Measurements from ENCODE around the gene KIF4B.
"Not testable (repeated sequence)": the region's sequence is repeated elsewhere in the genome, so short reads cannot be mapped to it uniquely, and the experiment has no call there.

The KIF4B gene

DNA sequence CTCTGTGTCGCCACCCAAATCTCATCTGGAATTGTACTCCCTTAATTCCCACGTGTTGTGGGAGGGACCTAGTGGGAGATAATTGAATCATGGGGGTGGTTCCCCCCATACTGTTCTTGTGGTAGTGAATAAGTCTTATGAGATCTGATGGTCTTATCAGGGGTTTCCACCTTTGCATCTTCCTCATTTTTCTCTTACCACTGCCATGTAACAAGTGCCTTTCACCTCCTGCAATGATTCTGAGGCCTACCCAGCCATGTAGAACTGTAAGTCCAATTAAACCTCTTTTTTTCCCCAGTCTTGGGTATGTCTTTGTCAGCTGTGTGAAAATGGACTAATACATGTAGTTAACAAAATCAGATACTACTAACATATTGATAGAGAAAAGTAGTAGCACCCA lies 35.3 kb upstream of the KIF4B start:
- not testable (repeated sequence) for H3K27ac ChIP-seq (ENCODE audit: insufficient read depth, low read length, poor library complexity, severe bottlenecking); H3K27me3 ChIP-seq (replicated peaks; ENCODE audit: control insufficient read depth, insufficient read depth, low read length, poor library complexity, severe bottlenecking); DNase-seq; H3K4me1 ChIP-seq (ENCODE audit: control insufficient read depth, insufficient read depth, low read length, poor library complexity, severe bottlenecking); H3K9me3 ChIP-seq (ENCODE audit: control insufficient read depth, low read length); H3K4me3 ChIP-seq (ENCODE audit: insufficient read depth, low read depth, low read length, poor library complexity, severe bottlenecking); H3K36me3 ChIP-seq (ENCODE audit: control insufficient read depth, insufficient read depth, low read length)

GRCh38 chr5:154984946-154985516 lies 28.5 kb upstream of the KIF4B start:
- Histone ChIP-seq H3K9me3 (ENCODE audit: control insufficient read depth, low read length) (no peaks in the 10 kb centered on the region), H3K27ac (ENCODE audit: insufficient read depth, low read length, poor library complexity, severe bottlenecking) (no peak overlapping the region), H3K4me1 (ENCODE audit: control insufficient read depth, insufficient read depth, low read length, poor library complexity, severe bottlenecking) (no peaks in the 10 kb centered on the region), H3K27me3 (replicated peaks; ENCODE audit: control insufficient read depth, insufficient read depth, low read length, poor library complexity, severe bottlenecking) (no peaks in the 10 kb centered on the region), H3K36me3 (ENCODE audit: control insufficient read depth, insufficient read depth, low read length) (no peaks in the 10 kb centered on the region), H3K4me3 (ENCODE audit: insufficient read depth, low read depth, low read length, poor library complexity, severe bottlenecking) (no peak overlapping the region)
- DNase-seq, result no peak

- no peak for DNase-seq
- H3K27me3 ChIP-seq (replicated peaks; ENCODE audit: control insufficient read depth, insufficient read depth, low read length, poor library complexity, severe bottlenecking), result no peaks in the 10 kb centered on the region
- H3K36me3 ChIP-seq (ENCODE audit: control insufficient read depth, insufficient read depth, low read length), result no peaks in the 10 kb centered on the region
- H3K4me1 ChIP-seq (ENCODE audit: control insufficient read depth, insufficient read depth, low read length, poor library complexity, severe bottlenecking), result no peaks in the 10 kb centered on the region
- no peak overlapping the region for H3K4me3 ChIP-seq (ENCODE audit: insufficient read depth, low read depth, low read length, poor library complexity, severe bottlenecking)
- H3K27ac ChIP-seq (ENCODE audit: insufficient read depth, low read length, poor library complexity, severe bottlenecking), result no peak overlapping the region
- H3K9me3 ChIP-seq (ENCODE audit: control insufficient read depth, low read length), result no peaks in the 10 kb centered on the region
Measured at GRCh38 chr5:154986151-154986550, 27.4 kb upstream of the KIF4B start.

DNA sequence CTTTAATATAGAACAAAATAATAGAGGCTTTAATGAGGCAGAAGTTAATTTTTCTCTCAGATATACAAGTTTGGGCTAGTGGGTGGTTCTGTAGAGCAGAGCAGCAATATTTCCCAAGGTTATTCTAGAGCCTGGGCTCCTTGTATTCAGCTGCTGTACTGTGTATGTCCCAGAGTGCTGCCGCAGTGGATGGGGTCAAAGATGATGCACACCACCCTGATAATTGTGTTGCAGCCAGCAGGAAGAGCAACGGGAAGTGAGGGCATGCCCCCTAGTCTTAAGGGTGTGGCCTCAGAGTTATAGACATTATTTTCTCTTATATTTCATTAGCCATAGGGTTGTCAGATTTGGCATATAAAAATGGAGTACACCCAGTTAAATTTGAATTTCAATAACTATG lies 23.9 kb upstream of the KIF4B start:
- H3K27me3 ChIP-seq (replicated peaks; ENCODE audit: control insufficient read depth, insufficient read depth, low read length, poor library complexity, severe bottlenecking), result no peaks in the 10 kb centered on the region
- DNase-seq, result no peak

GRCh38 chr5:154993461-154993860 lies 20.1 kb upstream of the KIF4B start:
- DNase-seq, result no peak
- Histone ChIP-seq H3K4me3 (ENCODE audit: insufficient read depth, low read depth, low read length, poor library complexity, severe bottlenecking) (no peak overlapping the region), H3K4me1 (ENCODE audit: control insufficient read depth, insufficient read depth, low read length, poor library complexity, severe bottlenecking) (no peaks in the 10 kb centered on the region), H3K27ac (ENCODE audit: insufficient read depth, low read length, poor library complexity, severe bottlenecking) (no peak overlapping the region), H3K9me3 (ENCODE audit: control insufficient read depth, low read length) (no peaks in the 10 kb centered on the region), H3K36me3 (ENCODE audit: control insufficient read depth, insufficient read depth, low read length) (no peaks in the 10 kb centered on the region), H3K27me3 (replicated peaks; ENCODE audit: control insufficient read depth, insufficient read depth, low read length, poor library complexity, severe bottlenecking) (no peaks in the 10 kb centered on the region)

More for the DNA sequence above, 23.9 kb upstream of the KIF4B start:
- no peaks in the 10 kb centered on the region for H3K4me1 ChIP-seq (ENCODE audit: control insufficient read depth, insufficient read depth, low read length, poor library complexity, severe bottlenecking)
- no peak overlapping the region for H3K27ac ChIP-seq (ENCODE audit: insufficient read depth, low read length, poor library complexity, severe bottlenecking)
- H3K9me3 ChIP-seq (ENCODE audit: control insufficient read depth, low read length), result no peaks in the 10 kb centered on the region
- H3K36me3 ChIP-seq (ENCODE audit: control insufficient read depth, insufficient read depth, low read length), result no peaks in the 10 kb centered on the region
- H3K4me3 ChIP-seq (ENCODE audit: insufficient read depth, low read depth, low read length, poor library complexity, severe bottlenecking), result no peak overlapping the region

GRCh38 chr5:154995679-154996078 lies 17.9 kb upstream of the KIF4B start:
- DNase-seq, result no peak
- no peaks in the 10 kb centered on the region for H3K4me1 ChIP-seq (ENCODE audit: control insufficient read depth, insufficient read depth, low read length, poor library complexity, severe bottlenecking)
- no peak overlapping the region for H3K27ac ChIP-seq (ENCODE audit: insufficient read depth, low read length, poor library complexity, severe bottlenecking)
- H3K4me3 ChIP-seq (ENCODE audit: insufficient read depth, low read depth, low read length, poor library complexity, severe bottlenecking), result no peak overlapping the region
- H3K9me3 ChIP-seq (ENCODE audit: control insufficient read depth, low read length), result no peaks in the 10 kb centered on the region
- H3K27me3 ChIP-seq (replicated peaks; ENCODE audit: control insufficient read depth, insufficient read depth, low read length, poor library complexity, severe bottlenecking), result no peaks in the 10 kb centered on the region
- H3K36me3 ChIP-seq (ENCODE audit: control insufficient read depth, insufficient read depth, low read length), result no peaks in the 10 kb centered on the region

DNA sequence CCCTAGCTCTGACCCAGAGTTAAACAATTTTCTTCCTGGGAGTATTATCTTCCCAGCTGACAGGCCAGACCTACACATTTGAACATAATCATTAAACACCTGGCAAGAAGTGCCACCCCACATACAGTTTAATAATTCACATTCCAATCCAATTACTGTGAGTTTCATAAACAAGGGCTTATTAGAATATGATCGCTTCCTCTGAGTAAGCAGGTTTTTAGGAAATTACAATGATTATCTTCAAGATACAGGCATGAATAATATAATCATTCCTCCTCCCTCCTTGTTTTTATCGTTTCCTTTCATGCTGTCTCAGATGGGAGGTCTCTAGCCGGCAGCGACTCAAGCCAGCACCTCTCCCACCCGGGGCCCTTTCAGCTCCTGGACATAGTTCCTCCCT lies 15.8 kb upstream of the KIF4B start:
- no peaks in the 10 kb centered on the region for H3K9me3 ChIP-seq (ENCODE audit: control insufficient read depth, low read length)
- no peaks in the 10 kb centered on the region for H3K4me1 ChIP-seq (ENCODE audit: control insufficient read depth, insufficient read depth, low read length, poor library complexity, severe bottlenecking)
- H3K36me3 ChIP-seq (ENCODE audit: control insufficient read depth, insufficient read depth, low read length), result no peaks in the 10 kb centered on the region
- no peak overlapping the region for H3K27ac ChIP-seq (ENCODE audit: insufficient read depth, low read length, poor library complexity, severe bottlenecking)
- no peak overlapping the region for H3K4me3 ChIP-seq (ENCODE audit: insufficient read depth, low read depth, low read length, poor library complexity, severe bottlenecking)
- H3K27me3 ChIP-seq (replicated peaks; ENCODE audit: control insufficient read depth, insufficient read depth, low read length, poor library complexity, severe bottlenecking), result no peaks in the 10 kb centered on the region
- DNase-seq, result no peak

- Histone ChIP-seq H3K4me1 (ENCODE audit: control insufficient read depth, insufficient read depth, low read length, poor library complexity, severe bottlenecking) (no peaks in the 10 kb centered on the region), H3K4me3 (ENCODE audit: insufficient read depth, low read depth, low read length, poor library complexity, severe bottlenecking) (no peak overlapping the region), H3K9me3 (ENCODE audit: control insufficient read depth, low read length) (no peaks in the 10 kb centered on the region), H3K27me3 (replicated peaks; ENCODE audit: control insufficient read depth, insufficient read depth, low read length, poor library complexity, severe bottlenecking) (no peaks in the 10 kb centered on the region), H3K27ac (ENCODE audit: insufficient read depth, low read length, poor library complexity, severe bottlenecking) (no peak overlapping the region), H3K36me3 (ENCODE audit: control insufficient read depth, insufficient read depth, low read length) (no peaks in the 10 kb centered on the region)
- no peak for DNase-seq
Measured at GRCh38 chr5:154999865-155000264, 13.7 kb upstream of the KIF4B start.

- H3K27ac ChIP-seq (ENCODE audit: insufficient read depth, low read length, poor library complexity, severe bottlenecking), result no peak overlapping the region
- H3K36me3 ChIP-seq (ENCODE audit: control insufficient read depth, insufficient read depth, low read length), result no peaks in the 10 kb centered on the region
- H3K9me3 ChIP-seq (ENCODE audit: control insufficient read depth, low read length), result no peaks in the 10 kb centered on the region
- H3K4me1 ChIP-seq (ENCODE audit: control insufficient read depth, insufficient read depth, low read length, poor library complexity, severe bottlenecking), result no peaks in the 10 kb centered on the region
- no peak overlapping the region for H3K4me3 ChIP-seq (ENCODE audit: insufficient read depth, low read depth, low read length, poor library complexity, severe bottlenecking)
- DNase-seq, result no peak
- H3K27me3 ChIP-seq (replicated peaks; ENCODE audit: control insufficient read depth, insufficient read depth, low read length, poor library complexity, severe bottlenecking), result no peaks in the 10 kb centered on the region
Measured at GRCh38 chr5:155001523-155001922, 12.0 kb upstream of the KIF4B start.

GRCh38 chr5:155002722-155003121 lies 10.8 kb upstream of the KIF4B start:
- not testable (repeated sequence) for H3K9me3 ChIP-seq (ENCODE audit: control insufficient read depth, low read length); H3K4me3 ChIP-seq (ENCODE audit: insufficient read depth, low read depth, low read length, poor library complexity, severe bottlenecking); H3K4me1 ChIP-seq (ENCODE audit: control insufficient read depth, insufficient read depth, low read length, poor library complexity, severe bottlenecking); H3K27me3 ChIP-seq (replicated peaks; ENCODE audit: control insufficient read depth, insufficient read depth, low read length, poor library complexity, severe bottlenecking); H3K36me3 ChIP-seq (ENCODE audit: control insufficient read depth, insufficient read depth, low read length); DNase-seq; H3K27ac ChIP-seq (ENCODE audit: insufficient read depth, low read length, poor library complexity, severe bottlenecking)

Data from effector memory CD4-positive, alpha-beta T cell (primary cell).